GM12873 (cell line): ENCODE data around the gene RAP1GAP.

Experiments used
- CTCF ChIP-seq: IDR thresholded peaks from 2 replicates; pipeline ENCODE4 v1.5.1; 2012; ENCODE audit warnings: low read depth, mild to moderate bottlenecking, moderate library complexity, low read length, control low read depth; ENCODE audit not compliant: insufficient read depth; ENCODE audit errors: missing control alignments

RAP1GAP gene

DNA sequence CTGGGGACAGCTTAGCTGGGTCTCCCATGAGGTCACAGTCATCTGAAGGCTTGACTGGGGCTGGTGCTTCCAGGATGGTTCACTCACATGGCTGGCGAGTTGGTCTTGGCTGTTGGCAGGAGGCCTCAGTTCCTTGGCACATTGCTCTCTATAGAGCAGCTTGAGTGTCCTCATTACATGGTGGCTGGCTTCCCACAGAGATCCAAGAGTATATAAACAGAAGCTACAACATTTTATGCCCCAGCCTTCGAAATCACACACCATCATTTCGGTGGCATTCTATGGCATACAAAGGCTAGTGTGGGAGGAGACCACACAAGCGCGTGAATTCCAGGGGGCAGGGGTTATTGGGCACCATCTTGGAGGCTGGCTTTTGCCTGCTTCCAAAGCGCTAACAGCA lies 96.9 kb downstream of the RAP1GAP start:
- no peak for TF ChIP-seq CTCF

- TF ChIP-seq CTCF = no peak
Measured at GRCh38 chr1:21570885-21571284, 98.3 kb downstream of the RAP1GAP start.

GRCh38 chr1:21570528-21570875 lies 98.7 kb downstream of the RAP1GAP start:
- TF ChIP-seq CTCF = no peak

DNA sequence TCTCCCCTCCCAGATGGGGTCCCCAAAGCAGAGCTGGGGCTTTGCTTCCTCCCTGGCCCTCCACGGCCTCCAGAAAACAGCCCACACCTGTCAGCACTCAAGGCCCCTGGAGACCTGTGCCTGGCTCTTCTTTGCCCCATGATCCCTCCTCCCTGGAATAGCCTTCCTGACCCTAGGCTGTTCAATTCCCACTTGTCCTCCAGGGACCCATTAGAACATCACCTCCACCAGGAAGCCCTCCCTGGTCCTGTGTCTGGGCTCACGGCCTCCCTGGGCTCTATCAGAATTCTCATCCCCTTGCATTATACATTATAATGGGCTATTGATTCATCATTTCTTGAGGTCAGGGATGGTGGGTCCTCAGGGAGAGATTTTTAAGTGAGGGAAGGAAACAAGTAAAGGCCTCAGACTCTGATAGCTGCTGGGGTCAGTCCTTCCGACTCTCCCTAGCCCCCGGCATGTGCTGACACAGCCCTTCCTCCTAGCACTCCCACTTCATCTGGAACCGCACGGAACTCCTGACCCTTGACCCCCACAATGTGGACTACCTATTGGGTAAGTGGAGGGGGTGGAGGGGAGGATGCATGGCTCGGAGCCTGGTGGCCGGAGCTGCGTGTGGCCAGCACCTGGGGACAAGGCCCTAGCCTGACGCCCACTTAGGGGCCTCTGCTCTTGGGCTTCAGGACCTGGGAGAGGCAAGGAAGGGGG lies 99.2 kb downstream of the RAP1GAP start:
- TF ChIP-seq CTCF = no peak

DNA sequence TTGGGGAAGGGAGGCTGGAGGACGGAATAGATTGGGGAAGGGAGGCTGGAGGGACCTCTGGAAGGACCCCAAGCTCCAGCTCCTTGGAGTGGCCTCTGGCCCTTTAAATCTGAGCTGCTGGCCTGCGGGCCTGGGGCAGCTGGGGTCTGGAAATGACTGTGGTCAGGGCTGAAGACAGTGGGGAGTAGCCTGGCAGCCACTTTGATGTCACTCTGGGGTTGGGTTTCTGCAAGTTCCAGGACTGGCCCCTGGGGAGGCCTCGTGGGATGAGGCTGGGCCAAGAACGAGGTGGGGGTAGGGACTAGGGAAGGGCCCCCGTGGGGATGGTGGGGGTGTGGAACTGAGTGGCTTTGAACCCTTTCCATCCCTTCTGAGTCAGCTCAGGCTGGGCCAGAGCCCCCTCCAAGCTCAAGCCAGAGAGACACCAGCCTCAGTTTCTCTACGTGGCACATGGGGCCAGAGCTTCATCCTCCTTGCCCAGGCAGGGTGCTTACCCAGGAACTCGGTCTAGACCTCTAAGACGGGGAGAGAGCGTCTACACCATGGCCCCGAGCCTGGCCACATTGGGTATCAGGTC lies 100.3 kb downstream of the RAP1GAP start:
- no peak for TF ChIP-seq CTCF

GRCh38 chr1:21568006-21568746 lies 101.0 kb downstream of the RAP1GAP start:
- no peak for TF ChIP-seq CTCF

DNA sequence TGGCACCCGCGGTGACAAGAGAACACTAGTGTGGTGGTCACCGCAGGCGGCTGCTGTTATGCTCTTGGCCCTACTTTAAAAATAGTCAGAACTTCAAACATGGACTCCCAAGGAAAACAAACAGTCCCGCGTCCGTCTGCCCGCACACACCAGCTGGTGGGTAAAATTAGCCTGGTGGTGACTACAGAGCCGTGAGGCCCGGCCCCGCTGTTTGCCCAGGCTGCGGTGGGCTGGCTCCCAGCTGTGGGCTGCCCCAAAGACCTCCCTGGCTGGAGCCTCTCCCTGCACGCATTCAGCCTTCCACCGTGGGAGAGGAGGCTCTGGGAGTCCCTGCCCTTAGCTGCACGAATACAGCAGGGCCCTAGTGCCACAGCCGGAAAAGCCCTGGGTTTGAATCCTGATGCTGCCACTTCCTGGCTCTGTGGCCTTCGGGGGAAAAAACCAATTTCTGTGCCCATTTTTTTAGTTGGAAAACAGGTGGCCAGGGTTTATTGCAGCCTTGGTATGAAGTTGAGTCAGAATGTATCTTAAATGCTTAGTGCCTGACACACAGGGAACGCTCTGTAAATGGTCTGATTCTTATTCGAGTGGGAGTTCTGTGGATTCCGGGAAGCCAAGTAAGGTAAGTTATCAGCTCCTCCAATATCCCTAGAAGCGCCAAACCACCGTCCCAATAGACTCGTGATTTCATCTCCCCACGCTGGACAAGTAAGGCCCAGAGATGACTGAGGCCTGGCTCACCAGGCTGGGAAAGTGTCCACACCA lies 101.7 kb downstream of the RAP1GAP start:
- TF ChIP-seq CTCF = no peak
